Activated naive CD8-positive, alpha-beta T cell treated with anti-CD3 and anti-CD28 coated beads, Interleukin-2, amount 50 U/mL, for 24 hours (primary cell): ENCODE data around the gene CRACR2B.

Source experiments
- ATAC-seq: fragments of 150-1000 bp; cut with Tn5 transposase; one replicate; pipeline ENCODE4 v1.10.0; 2021
- DNase-seq: peaks from one replicate; pipeline ENCODE4 v3.0.0; 2021
- H3K27ac Mint-ChIP-seq: one replicate; pipeline ENCODE4 v1.8.0; 2021; ENCODE audit warnings: mild to moderate bottlenecking, mixed read lengths
- H3K27me3 Mint-ChIP-seq: one replicate; pipeline ENCODE4 v1.8.0; 2021; ENCODE audit warnings: mixed read lengths
- H3K36me3 Mint-ChIP-seq: one replicate; pipeline ENCODE4 v1.8.0; 2021; ENCODE audit warnings: low read depth, mixed read lengths
- H3K4me1 Mint-ChIP-seq: one replicate; pipeline ENCODE4 v1.8.0; 2021; ENCODE audit warnings: mixed read lengths
- H3K4me3 Mint-ChIP-seq: one replicate; pipeline ENCODE4 v1.8.0; 2021; ENCODE audit warnings: mild to moderate bottlenecking, moderate library complexity, mixed read lengths
- H3K9me3 Mint-ChIP-seq: one replicate; pipeline ENCODE4 v1.8.0; 2021; ENCODE audit warnings: mixed read lengths

Gene CRACR2B

DNA sequence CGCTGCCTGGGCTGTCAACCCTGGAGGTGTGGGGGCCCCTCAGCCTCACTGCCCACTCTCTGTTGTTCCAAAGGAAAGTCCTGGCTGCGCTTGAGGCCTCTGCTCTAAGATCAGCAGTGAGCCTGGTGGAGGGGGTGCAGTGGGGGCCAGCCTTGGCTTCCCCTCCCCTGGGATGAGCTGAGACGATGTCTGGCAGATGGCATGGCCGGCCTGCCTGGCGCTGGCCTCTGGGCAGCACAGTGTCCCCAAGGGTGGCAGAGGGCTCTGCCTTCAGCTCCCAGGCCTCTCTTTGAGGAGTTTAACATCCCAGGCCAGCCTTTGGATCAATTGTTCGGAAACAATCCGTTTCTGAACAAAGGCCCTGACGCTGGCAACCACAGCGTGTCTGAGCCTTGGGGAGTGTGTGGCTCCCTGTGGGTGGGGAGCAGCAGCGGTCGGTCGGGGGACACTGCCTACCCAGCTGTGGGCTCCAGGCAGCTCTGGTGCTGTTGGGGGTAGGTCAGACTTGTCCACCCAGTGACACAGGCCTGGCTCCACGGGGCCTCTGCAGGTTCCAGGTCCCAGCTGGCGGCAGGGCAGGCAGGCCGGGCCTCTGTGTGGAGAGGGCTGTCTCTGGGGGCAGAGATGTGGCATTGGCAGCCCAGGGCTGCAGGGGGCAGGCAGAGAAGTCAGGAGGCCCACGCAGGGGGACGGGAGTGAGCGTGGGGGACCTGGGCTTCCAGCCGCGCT, 27.0 kb downstream of the CRACR2B start:
- ATAC-seq: no peak
- H3K36me3 Mint-ChIP-seq: no peaks in the 10 kb centered on the region

DNA sequence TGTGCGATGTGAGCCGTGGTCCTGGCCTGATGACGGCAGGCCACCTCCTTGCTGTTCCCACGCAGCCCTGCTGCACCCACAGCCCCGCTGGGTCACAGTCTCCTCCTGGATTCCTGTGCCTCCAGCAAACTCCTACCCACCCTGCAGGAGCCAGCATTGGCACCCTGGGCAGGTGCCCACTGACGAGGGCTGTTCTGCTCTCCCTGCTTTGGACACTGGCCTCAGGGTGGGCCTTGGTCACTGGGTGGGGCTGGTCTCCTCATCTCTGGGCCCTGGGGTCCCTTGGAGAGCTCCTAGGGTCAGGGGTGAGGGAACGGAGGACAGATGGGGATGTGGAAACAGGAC, 27.6 kb downstream of the CRACR2B start:
- H3K27ac Mint-ChIP-seq: no peak overlapping the region
- H3K9me3 Mint-ChIP-seq: no peaks in the 10 kb centered on the region
- no peaks in the 10 kb centered on the region for H3K27me3 Mint-ChIP-seq
- DNase-seq: no peak
- H3K4me3 Mint-ChIP-seq: no peak overlapping the region
- no peak for ATAC-seq
- no peaks in the 10 kb centered on the region for H3K36me3 Mint-ChIP-seq
- H3K4me1 Mint-ChIP-seq: no peaks in the 10 kb centered on the region

More for the DNA sequence above, 27.0 kb downstream of the CRACR2B start:
- Mint-ChIP-seq H3K4me3 (no peak overlapping the region), H3K9me3 (no peaks in the 10 kb centered on the region), H3K27ac (no peak overlapping the region), H3K4me1 (no peaks in the 10 kb centered on the region), H3K27me3 (peaks cover 2% of the 10 kb centered on the region)
- no peak for DNase-seq

GRCh38 chr11:855796-856195, 28.1 kb downstream of the CRACR2B start:
- no peak overlapping the region for H3K27ac Mint-ChIP-seq
- no peaks in the 10 kb centered on the region for H3K4me1 Mint-ChIP-seq

DNA sequence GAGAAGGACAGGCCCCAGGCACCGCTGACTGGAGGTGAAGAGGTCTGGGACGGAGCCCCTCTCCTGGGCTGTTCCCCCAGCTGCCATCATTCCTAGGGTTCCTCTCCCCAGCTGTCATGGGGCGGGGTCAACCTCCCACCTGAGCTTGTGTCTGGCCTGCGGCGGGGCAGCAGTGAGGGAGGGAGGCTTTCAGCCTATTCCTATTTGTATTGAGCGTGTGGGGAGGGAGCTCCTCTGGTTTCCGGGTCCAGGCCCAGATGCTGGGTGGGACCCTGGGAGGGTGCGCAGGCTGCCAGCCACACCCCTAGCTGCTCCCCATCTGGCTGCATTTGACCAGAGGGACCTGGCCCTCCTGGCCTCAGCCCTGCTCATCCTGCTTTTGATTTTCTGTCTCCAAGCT, 28.7 kb downstream of the CRACR2B start:
- H3K27me3 Mint-ChIP-seq: no peaks in the 10 kb centered on the region
- ATAC-seq (no peak), DNase-seq (no peak)
- H3K36me3 Mint-ChIP-seq: no peaks in the 10 kb centered on the region
- H3K9me3 Mint-ChIP-seq: no peaks in the 10 kb centered on the region
- H3K4me3 Mint-ChIP-seq: no peak overlapping the region
- no peak overlapping the region for H3K27ac Mint-ChIP-seq
- H3K4me1 Mint-ChIP-seq: no peaks in the 10 kb centered on the region

More at GRCh38 chr11:855796-856195, 28.1 kb downstream of the CRACR2B start:
- Mint-ChIP-seq H3K27me3 (no peaks in the 10 kb centered on the region), H3K4me3 (no peak overlapping the region), H3K9me3 (no peaks in the 10 kb centered on the region), H3K36me3 (no peaks in the 10 kb centered on the region)
- no peak for DNase-seq
- ATAC-seq: no peak

- no peaks in the 10 kb centered on the region for H3K36me3 Mint-ChIP-seq
- DNase-seq (no peak), ATAC-seq (no peak)
- H3K4me1 Mint-ChIP-seq: no peaks in the 10 kb centered on the region
- no peaks in the 10 kb centered on the region for H3K27me3 Mint-ChIP-seq
- H3K9me3 Mint-ChIP-seq: no peaks in the 10 kb centered on the region
- H3K4me3 Mint-ChIP-seq: no peak overlapping the region
- H3K27ac Mint-ChIP-seq: no peak overlapping the region
Observed at GRCh38 chr11:858053-858761, 30.5 kb downstream of the CRACR2B start.

- Mint-ChIP-seq H3K4me1 (no peaks in the 10 kb centered on the region), H3K9me3 (no peaks in the 10 kb centered on the region), H3K27ac (no peak overlapping the region), H3K36me3 (no peaks in the 10 kb centered on the region), H3K4me3 (no peak overlapping the region), H3K27me3 (no peaks in the 10 kb centered on the region)
- DNase-seq: no peak
- no peak for ATAC-seq
Observed at GRCh38 chr11:858762-859339, 31.1 kb downstream of the CRACR2B start.

- ATAC-seq (no peak), DNase-seq (no peak)
- H3K27me3 Mint-ChIP-seq: no peaks in the 10 kb centered on the region
- H3K27ac Mint-ChIP-seq: no peak overlapping the region
- no peaks in the 10 kb centered on the region for H3K9me3 Mint-ChIP-seq
- no peaks in the 10 kb centered on the region for H3K36me3 Mint-ChIP-seq
- H3K4me3 Mint-ChIP-seq: no peak overlapping the region
- no peaks in the 10 kb centered on the region for H3K4me1 Mint-ChIP-seq
Observed at GRCh38 chr11:859394-860131, 31.8 kb downstream of the CRACR2B start.

DNA sequence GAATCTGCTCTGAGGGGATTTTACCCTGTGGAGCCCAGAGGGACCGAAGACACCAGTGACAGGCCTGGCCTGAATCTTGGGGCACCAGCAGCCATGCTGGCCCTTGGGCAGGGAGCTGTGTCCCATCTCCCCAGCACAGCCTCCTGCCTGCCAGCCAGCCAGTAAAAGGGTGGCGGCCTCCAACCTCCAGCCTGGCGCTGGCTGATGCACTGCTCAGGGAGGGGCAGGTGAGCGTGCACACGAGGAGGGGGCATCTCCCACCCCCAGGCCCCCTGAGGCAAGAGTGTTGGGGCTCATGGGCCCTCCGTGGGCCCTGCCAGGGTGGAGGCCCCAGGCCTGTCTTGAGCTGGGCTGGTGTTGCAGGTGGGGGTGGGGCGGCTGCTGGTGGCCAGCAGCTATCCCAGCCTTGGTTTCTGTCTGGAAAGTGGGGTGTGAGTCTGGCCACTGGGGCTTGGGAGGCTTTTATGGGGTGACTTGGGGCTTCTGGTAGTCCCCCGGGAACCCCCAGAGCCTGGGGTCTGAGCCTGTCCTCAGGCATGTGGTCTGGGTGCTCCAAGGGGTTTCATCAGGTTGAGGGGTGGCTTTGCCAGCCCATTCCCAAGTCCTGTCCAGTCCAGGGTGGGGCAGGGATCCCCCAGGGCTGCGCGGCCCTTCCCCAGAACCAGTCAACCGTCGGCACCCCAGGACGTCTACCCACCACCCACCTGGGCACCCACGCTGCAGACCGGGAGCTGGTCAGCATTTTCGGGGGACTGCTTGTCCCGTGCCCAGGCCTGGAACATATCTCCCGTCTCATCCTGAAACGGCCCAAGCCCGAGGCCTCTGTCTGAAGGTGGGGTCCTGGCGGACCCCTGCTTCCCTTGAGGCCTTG, 32.8 kb downstream of the CRACR2B start:
- H3K4me1 Mint-ChIP-seq: no peaks in the 10 kb centered on the region
- no peak overlapping the region for H3K27ac Mint-ChIP-seq
- H3K9me3 Mint-ChIP-seq: no peaks in the 10 kb centered on the region
- H3K4me3 Mint-ChIP-seq: no peak overlapping the region
- DNase-seq (no peak), ATAC-seq (no peak)
- H3K27me3 Mint-ChIP-seq: no peaks in the 10 kb centered on the region
- no peaks in the 10 kb centered on the region for H3K36me3 Mint-ChIP-seq

- H3K27me3 Mint-ChIP-seq: no peaks in the 10 kb centered on the region
- ATAC-seq (no peak), DNase-seq (no peak)
- H3K27ac Mint-ChIP-seq: no peak overlapping the region
- H3K4me1 Mint-ChIP-seq: no peaks in the 10 kb centered on the region
- no peaks in the 10 kb centered on the region for H3K9me3 Mint-ChIP-seq
- no peaks in the 10 kb centered on the region for H3K36me3 Mint-ChIP-seq
- no peak overlapping the region for H3K4me3 Mint-ChIP-seq
Observed at GRCh38 chr11:861105-861479, 33.4 kb downstream of the CRACR2B start.

DNA sequence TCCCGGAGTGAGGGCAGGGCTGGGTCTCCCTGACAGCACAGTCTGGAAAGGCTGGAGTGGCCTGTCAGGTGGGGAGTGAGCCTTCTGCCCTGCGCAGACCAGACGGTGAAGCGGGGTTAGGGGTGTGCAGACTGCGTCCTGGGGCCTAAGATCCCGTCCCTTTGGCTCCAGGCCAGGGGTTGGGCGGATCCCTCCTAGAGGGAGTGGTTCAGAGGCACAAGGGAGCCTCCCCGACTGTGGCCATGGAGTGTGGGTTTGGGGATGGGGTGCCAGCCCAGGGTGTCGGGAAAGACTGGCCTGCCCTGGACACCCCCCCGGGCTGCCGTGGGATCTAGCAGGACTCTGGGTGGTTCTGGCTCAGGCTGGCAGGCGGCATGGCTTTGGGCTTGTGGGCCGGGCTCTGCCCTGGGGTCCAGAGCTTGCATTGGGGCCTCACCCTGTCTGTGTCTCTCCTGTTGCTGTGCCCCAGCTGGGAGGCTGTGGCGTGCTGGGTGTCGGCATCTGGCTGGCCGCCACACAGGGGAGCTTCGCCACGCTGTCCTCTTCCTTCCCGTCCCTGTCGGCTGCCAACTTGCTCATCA, 34.5 kb downstream of the CRACR2B start:
- Mint-ChIP-seq H3K4me3 (no peak overlapping the region), H3K36me3 (no peaks in the 10 kb centered on the region), H3K9me3 (no peaks in the 10 kb centered on the region), H3K4me1 (no peaks in the 10 kb centered on the region), H3K27ac (no peak overlapping the region), H3K27me3 (no peaks in the 10 kb centered on the region)
- DNase-seq (no peak), ATAC-seq (no peak)

GRCh38 chr11:862696-863022, 34.9 kb downstream of the CRACR2B start:
- Mint-ChIP-seq H3K4me3 (no peak overlapping the region), H3K4me1 (no peaks in the 10 kb centered on the region), H3K27ac (no peak overlapping the region), H3K36me3 (no peaks in the 10 kb centered on the region), H3K27me3 (no peaks in the 10 kb centered on the region), H3K9me3 (no peaks in the 10 kb centered on the region)
- ATAC-seq (no peak), DNase-seq (no peak)

DNA sequence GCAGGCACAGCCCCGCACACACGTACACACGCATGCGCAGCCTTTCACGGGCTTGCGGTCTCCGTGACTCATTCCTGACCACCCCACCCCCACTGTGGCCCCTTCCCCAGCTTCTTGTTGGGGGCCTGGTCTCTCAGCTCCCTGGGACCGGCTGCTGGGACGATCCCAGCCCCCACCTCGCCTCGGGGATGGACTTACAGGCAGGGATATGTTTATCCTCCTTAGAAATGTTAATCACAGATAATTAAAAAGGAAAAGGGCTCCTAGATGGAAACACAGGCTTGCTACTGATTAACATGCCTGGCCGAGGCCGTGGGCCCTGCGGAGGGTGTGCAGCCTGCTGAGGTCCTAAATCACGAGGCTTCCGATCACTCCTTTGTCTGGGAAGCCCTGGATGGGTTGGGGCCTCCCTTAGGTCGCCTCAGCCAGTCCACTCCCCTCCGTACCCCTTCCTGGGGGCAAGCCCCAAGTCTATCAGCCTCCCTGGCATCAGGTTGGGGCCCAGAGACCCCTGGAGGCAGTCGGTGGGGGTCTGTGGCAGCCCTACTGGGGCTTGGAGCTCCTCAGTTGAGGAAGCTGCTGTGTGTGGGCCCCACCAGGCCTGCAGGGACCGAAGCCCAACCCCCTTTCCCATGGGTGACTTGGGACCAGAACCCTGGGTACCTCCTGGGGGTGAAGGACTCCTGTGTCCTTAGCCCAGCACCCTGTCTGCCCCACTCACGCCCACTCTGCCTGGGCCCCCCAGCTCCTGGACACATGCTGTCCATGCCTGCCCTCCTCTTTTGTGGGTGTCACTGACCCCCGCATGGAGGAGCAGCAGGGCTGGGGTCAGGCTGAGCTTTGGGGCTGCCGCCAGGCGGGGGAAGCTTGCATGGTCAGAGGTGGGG, 35.5 kb downstream of the CRACR2B start:
- Mint-ChIP-seq H3K4me3 (no peak overlapping the region), H3K27me3 (no peaks in the 10 kb centered on the region), H3K4me1 (no peaks in the 10 kb centered on the region), H3K36me3 (no peaks in the 10 kb centered on the region), H3K9me3 (no peaks in the 10 kb centered on the region), H3K27ac (no peak overlapping the region)
- DNase-seq (no peak), ATAC-seq (no peak)
